HepG2 (cell line): ENCODE data around the gene TMEM134.

Source experiments
- CBX2 ChIP-seq, 2 experiments: fragments of 200-600 bp in 1 of 2; sonication (generic); formaldehyde crosslinking in 1 of 2; IDR thresholded peaks; 2 replicates each; pipeline versions ENCODE4 v1.7.0 to v1.8.1; 2018 to 2022; ENCODE audit warnings: low read depth in 2 of 2, low read length in 1 of 2, mild to moderate bottlenecking in 1 of 2, missing genetic modification reagents in 1 of 2
- CHD4 ChIP-seq: fragments of 200-600 bp; sonication (generic); IDR thresholded peaks from 2 replicates; pipeline ENCODE4 v1.7.0; 2017; ENCODE audit warnings: mild to moderate bottlenecking, low read length, borderline replicate concordance
- HOXA5 ChIP-seq: sonication (generic); formaldehyde crosslinking; IDR thresholded peaks from 2 replicates; pipeline ENCODE4 v1.4.0; 2020; ENCODE audit warnings: missing genetic modification reagents
- JUN ChIP-seq: sonication (generic); formaldehyde crosslinking; IDR thresholded peaks from 2 replicates; pipeline ENCODE4 v1.4.0; 2020; ENCODE audit warnings: mild to moderate bottlenecking, missing genetic modification reagents
- NR2C2 ChIP-seq: sonication (generic); formaldehyde crosslinking; IDR thresholded peaks from 2 replicates; pipeline ENCODE4 v1.4.0; 2020; ENCODE audit warnings: missing genetic modification reagents, mild to moderate bottlenecking, moderate library complexity, borderline replicate concordance
- PHF21A ChIP-seq: sonication (generic); formaldehyde crosslinking; IDR thresholded peaks from 2 replicates; pipeline ENCODE4 v1.5.0; 2020; ENCODE audit warnings: mild to moderate bottlenecking, missing genetic modification reagents
- POLR2AphosphoS5 ChIP-seq: IDR thresholded peaks from 2 replicates; pipeline ENCODE4 v1.6.1; 2012; ENCODE audit warnings: low read depth, low read length
- RFX5 ChIP-seq: IDR thresholded peaks from 2 replicates; pipeline ENCODE4 v1.6.1; 2011; ENCODE audit warnings: low read depth, low read length, improper control_type of control experiment
- SIN3A ChIP-seq: IDR thresholded peaks from 2 replicates; pipeline ENCODE4 v1.6.1; 2011; ENCODE audit warnings: low read depth, mild to moderate bottlenecking, control low read depth, low read length, borderline replicate concordance
- TBP ChIP-seq: sonication (generic); formaldehyde crosslinking; IDR thresholded peaks from 2 replicates; pipeline ENCODE4 v1.5.0; 2020; ENCODE audit warnings: missing genetic modification reagents
- TF ChIP-seq, protein P1 (sequence below): sonication (generic); formaldehyde crosslinking; IDR thresholded peaks from 2 replicates; pipeline ENCODE4 v1.5.0; 2020; ENCODE audit warnings: mild to moderate bottlenecking, missing genetic modification reagents, moderate library complexity
- TF ChIP-seq, protein P2 (sequence below): sonication (generic); formaldehyde crosslinking; IDR thresholded peaks from 2 replicates; pipeline ENCODE4 v1.4.0; 2020; ENCODE audit warnings: low read depth, missing genetic modification reagents
- TF ChIP-seq, protein P3 (sequence below): sonication (generic); formaldehyde crosslinking; conservative IDR thresholded peaks from 2 replicates; pipeline ENCODE4 v1.4.0; 2020; ENCODE audit warnings: missing genetic modification reagents
- TF ChIP-seq, protein P4 (sequence below): conservative IDR thresholded peaks from 2 replicates; pipeline ENCODE4 v1.6.1; 2018; ENCODE audit warnings: missing genetic modification reagents

- TF ChIP-seq CHD4 (no peak), JUN (CRISPR knock-in tag) (no peak), NR2C2 (CRISPR knock-in tag) (no peak), TBP (CRISPR knock-in tag) (no peak), PHF21A (no peak), POLR2AphosphoS5 (no peak), CBX2 (IDR thresholded peaks at IDR 0.05; ENCODE audit: low read depth, low read length) (no peak), CBX2 (CRISPR knock-in tag; IDR thresholded peaks at IDR 0.05; ENCODE audit: low read depth) (no peak), RFX5 (no peak), HOXA5 (CRISPR knock-in tag) (no peak), SIN3A (no peak)
- TF ChIP-seq, protein P1, sequence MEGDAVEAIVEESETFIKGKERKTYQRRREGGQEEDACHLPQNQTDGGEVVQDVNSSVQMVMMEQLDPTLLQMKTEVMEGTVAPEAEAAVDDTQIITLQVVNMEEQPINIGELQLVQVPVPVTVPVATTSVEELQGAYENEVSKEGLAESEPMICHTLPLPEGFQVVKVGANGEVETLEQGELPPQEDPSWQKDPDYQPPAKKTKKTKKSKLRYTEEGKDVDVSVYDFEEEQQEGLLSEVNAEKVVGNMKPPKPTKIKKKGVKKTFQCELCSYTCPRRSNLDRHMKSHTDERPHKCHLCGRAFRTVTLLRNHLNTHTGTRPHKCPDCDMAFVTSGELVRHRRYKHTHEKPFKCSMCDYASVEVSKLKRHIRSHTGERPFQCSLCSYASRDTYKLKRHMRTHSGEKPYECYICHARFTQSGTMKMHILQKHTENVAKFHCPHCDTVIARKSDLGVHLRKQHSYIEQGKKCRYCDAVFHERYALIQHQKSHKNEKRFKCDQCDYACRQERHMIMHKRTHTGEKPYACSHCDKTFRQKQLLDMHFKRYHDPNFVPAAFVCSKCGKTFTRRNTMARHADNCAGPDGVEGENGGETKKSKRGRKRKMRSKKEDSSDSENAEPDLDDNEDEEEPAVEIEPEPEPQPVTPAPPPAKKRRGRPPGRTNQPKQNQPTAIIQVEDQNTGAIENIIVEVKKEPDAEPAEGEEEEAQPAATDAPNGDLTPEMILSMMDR (CRISPR knock-in tag), result no peak
- TF ChIP-seq, protein P2, sequence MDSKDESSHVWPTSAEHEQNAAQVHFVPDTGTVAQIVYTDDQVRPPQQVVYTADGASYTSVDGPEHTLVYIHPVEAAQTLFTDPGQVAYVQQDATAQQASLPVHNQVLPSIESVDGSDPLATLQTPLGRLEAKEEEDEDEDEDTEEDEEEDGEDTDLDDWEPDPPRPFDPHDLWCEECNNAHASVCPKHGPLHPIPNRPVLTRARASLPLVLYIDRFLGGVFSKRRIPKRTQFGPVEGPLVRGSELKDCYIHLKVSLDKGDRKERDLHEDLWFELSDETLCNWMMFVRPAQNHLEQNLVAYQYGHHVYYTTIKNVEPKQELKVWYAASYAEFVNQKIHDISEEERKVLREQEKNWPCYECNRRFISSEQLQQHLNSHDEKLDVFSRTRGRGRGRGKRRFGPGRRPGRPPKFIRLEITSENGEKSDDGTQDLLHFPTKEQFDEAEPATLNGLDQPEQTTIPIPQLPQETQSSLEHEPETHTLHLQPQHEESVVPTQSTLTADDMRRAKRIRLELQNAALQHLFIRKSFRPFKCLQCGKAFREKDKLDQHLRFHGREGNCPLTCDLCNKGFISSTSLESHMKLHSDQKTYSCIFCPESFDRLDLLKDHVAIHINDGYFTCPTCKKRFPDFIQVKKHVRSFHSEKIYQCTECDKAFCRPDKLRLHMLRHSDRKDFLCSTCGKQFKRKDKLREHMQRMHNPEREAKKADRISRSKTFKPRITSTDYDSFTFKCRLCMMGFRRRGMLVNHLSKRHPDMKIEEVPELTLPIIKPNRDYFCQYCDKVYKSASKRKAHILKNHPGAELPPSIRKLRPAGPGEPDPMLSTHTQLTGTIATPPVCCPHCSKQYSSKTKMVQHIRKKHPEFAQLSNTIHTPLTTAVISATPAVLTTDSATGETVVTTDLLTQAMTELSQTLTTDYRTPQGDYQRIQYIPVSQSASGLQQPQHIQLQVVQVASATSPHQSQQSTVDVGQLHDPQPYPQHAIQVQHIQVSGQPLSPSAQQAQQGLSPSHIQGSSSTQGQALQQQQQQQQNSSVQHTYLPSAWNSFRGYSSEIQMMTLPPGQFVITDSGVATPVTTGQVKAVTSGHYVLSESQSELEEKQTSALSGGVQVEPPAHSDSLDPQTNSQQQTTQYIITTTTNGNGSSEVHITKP (CRISPR knock-in tag), result no peak
- TF ChIP-seq, protein P3, sequence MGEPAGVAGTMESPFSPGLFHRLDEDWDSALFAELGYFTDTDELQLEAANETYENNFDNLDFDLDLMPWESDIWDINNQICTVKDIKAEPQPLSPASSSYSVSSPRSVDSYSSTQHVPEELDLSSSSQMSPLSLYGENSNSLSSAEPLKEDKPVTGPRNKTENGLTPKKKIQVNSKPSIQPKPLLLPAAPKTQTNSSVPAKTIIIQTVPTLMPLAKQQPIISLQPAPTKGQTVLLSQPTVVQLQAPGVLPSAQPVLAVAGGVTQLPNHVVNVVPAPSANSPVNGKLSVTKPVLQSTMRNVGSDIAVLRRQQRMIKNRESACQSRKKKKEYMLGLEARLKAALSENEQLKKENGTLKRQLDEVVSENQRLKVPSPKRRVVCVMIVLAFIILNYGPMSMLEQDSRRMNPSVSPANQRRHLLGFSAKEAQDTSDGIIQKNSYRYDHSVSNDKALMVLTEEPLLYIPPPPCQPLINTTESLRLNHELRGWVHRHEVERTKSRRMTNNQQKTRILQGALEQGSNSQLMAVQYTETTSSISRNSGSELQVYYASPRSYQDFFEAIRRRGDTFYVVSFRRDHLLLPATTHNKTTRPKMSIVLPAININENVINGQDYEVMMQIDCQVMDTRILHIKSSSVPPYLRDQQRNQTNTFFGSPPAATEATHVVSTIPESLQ (CRISPR knock-in tag), result no peak
- TF ChIP-seq, protein P4, sequence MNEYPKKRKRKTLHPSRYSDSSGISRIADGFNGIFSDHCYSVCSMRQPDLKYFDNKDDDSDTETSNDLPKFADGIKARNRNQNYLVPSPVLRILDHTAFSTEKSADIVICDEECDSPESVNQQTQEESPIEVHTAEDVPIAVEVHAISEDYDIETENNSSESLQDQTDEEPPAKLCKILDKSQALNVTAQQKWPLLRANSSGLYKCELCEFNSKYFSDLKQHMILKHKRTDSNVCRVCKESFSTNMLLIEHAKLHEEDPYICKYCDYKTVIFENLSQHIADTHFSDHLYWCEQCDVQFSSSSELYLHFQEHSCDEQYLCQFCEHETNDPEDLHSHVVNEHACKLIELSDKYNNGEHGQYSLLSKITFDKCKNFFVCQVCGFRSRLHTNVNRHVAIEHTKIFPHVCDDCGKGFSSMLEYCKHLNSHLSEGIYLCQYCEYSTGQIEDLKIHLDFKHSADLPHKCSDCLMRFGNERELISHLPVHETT (CRISPR knock-in tag), result no peak
Observed at GRCh38 chr11:67419325-67420049, 49.6 kb downstream of the TMEM134 start.
